ENCODE measurements around the gene LENEP. TPM values are rescaled to one million over a fixed set of nuclear protein-coding genes. Genes with fewer than 3 reads are reported as not detected.

Gene LENEP
- polyA plus RNA-seq, 1 experiment = not detected

DNA sequence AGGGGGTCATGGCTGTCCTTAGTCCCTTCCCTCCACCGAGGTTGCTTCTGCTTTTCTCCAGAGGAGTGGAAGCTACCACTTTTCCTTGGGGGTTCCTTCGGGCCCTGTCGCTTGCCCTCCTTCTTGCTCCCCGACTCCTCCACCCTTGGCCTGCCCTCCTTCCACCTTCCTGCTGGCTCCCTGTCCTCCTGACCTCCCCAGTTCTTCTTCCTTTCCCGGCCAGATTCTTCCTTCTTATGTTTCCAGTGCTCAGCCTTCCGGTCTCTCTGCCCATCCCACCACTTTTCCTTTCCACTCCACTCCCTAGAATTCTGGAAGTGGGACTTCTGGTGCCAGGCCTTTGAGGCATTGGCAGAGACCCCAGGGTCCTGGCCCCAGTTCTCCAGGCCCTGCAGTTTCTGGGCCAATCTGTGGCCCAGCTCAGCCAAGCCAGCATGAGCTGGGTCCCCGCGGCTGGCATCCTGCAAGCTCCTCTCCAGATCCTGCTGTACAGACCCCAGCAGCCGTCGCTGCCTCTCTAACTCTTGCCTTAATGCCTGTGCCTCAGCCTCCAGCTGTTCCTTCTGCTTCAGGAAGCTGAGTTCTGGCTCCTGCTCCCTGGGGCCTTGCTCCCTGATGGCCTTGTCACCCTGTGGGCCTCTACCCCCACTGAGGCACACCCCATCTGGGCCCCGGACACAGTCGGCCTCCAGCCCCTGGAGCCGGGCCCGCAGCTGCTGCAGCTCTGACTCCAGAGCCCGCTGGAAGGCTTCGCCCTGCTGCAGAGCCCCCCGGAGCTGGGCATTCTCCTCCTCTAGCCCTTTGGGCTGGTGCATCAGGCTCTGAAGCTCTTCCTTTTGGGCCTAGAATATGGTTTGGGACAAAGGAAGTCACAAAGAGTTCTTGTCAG lies 47.2 kb upstream of the LENEP start:
- no peak overlapping the region for H3K4me3 ChIP-seq (ENCODE audit: low read depth, low read length)
- TF ChIP-seq, protein P1, sequence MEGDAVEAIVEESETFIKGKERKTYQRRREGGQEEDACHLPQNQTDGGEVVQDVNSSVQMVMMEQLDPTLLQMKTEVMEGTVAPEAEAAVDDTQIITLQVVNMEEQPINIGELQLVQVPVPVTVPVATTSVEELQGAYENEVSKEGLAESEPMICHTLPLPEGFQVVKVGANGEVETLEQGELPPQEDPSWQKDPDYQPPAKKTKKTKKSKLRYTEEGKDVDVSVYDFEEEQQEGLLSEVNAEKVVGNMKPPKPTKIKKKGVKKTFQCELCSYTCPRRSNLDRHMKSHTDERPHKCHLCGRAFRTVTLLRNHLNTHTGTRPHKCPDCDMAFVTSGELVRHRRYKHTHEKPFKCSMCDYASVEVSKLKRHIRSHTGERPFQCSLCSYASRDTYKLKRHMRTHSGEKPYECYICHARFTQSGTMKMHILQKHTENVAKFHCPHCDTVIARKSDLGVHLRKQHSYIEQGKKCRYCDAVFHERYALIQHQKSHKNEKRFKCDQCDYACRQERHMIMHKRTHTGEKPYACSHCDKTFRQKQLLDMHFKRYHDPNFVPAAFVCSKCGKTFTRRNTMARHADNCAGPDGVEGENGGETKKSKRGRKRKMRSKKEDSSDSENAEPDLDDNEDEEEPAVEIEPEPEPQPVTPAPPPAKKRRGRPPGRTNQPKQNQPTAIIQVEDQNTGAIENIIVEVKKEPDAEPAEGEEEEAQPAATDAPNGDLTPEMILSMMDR (IDR thresholded peaks at IDR 0.05; ENCODE audit: insufficient read depth, low read depth, low read length) = no peak
- H3K27me3 ChIP-seq (ENCODE audit: control insufficient read depth, insufficient read depth, low read length) = no peaks in the 10 kb centered on the region
- CTCF ChIA-PET = interaction anchor here (1.0 to 1.7 kb wide), 3 partner anchors 50 to 387 kb away, joined by 3 to 8 read pairs (median 5); no protein-coding TSS in a partner anchor
- H3K36me3 ChIP-seq (ENCODE audit: control insufficient read depth, insufficient read depth, low read length) = peaks cover 12% of the 10 kb centered on the region
- POLR2A ChIA-PET = no interaction called here
- no peak for DNase-seq (ENCODE audit: low read depth)

DNA sequence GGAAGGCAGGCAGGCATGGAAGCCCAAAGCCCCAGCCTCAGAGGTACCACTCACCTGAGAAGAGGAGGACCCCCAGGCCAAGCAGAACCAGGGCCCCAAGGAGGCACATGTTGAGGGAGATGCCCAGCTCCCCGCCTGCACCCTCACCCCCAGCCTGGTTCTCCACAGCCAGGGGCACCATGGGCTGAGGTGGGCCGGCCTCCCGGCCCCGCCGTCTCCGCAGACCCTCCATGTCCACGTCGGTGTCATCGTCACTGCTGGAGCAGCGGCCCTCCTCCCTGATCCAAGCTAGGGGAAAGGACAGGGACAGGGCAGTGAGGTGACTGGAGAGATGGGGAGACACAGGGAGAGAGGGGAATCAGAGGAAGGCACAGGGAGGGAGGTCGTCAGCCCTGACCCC lies 45.3 kb upstream of the LENEP start:
- DNase-seq (ENCODE audit: low read depth) = no peak

DNA sequence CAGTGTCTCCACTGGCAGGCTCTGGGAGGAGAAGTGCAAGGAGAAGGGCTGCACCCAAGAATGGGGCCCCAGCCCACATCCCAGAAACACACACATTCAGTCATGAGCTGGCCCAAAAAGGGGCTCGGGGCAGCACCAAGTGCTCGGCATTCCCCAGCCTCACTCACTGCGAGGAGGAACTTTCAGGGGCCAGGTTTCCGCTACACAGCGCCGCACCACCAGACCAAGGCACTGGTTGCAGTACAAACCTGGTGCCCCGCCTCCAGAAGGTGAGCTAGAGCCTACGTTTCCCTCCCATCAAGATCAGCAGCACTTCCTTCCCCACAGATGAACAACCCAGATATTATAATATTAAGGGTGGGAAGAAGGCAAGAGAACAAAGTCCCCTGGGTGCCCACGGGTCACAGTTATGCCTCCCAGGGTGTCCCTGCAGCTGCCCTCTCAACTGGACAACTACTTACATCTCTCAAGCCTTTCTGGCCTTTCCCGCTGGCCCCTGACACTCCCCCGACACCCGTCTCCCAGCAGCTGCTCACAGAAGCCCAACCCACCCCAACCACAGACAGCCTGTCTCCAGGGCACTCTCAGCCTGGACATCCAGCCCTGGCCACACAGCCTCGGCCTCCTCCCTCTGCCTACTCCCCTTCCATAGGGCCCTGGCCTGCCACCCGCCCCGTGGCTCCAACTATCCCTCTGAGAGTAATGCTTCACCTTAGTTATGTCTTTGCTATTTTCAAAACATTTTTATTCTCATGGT lies 41.3 kb upstream of the LENEP start:
- H3K4me3 ChIP-seq (ENCODE audit: low read depth, low read length) = no peak overlapping the region
- ChIA-PET CTCF (interaction anchor here (0.9 to 5.8 kb wide), 7 partner anchors 9 to 133 kb away, joined by 3 to 36 read pairs (median 5); partner anchors contain the start of gene PYGO2), POLR2A (no interaction called here)
- no peak for DNase-seq (ENCODE audit: low read depth)
- TF ChIP-seq, protein P1 (IDR thresholded peaks at IDR 0.05; ENCODE audit: insufficient read depth, low read depth, low read length) = no peak
- no peaks in the 10 kb centered on the region for H3K27me3 ChIP-seq (ENCODE audit: control insufficient read depth, insufficient read depth, low read length)
- H3K36me3 ChIP-seq (ENCODE audit: control insufficient read depth, insufficient read depth, low read length) = peaks cover 9% of the 10 kb centered on the region

More for the DNA sequence above, 45.3 kb upstream of the LENEP start:
- peaks cover 13% of the 10 kb centered on the region for H3K36me3 ChIP-seq (ENCODE audit: control insufficient read depth, insufficient read depth, low read length)
- ChIA-PET CTCF (interaction anchor here (0.7 to 1.1 kb wide), 3 partner anchors 10 to 472 kb away, joined by 3 read pairs; no protein-coding TSS in a partner anchor), POLR2A (no interaction called here)
- TF ChIP-seq, protein P1 (IDR thresholded peaks at IDR 0.05; ENCODE audit: insufficient read depth, low read depth, low read length) = no peak
- H3K4me3 ChIP-seq (ENCODE audit: low read depth, low read length) = no peak overlapping the region
- H3K27me3 ChIP-seq (ENCODE audit: control insufficient read depth, insufficient read depth, low read length) = no peaks in the 10 kb centered on the region

DNA sequence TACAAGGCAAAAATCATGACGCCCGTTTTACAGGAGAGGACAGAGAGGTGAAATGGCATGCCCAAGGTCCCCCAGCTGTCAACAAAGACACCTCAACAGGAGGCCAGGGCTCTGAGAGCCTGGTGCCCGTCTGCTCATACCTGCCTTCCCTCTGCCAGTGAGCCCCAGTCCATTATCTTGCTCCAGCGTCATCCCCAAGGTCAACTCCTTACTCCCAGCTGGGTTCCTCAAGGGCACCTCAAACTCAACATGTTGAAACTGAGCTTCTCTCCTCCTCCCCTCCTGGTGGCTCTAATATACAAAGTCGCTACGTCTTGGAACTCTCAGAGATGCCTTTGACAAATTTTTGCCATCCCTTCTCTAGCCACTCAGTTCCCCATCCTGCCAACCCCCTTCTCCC lies 40.7 kb upstream of the LENEP start:
- ChIA-PET CTCF (interaction anchor here (1.0 to 5.8 kb wide), 5 partner anchors 46 to 132 kb away, joined by 3 to 36 read pairs (median 5); no protein-coding TSS in a partner anchor), POLR2A (no interaction called here)
- TF ChIP-seq, protein P1 (IDR thresholded peaks at IDR 0.05; ENCODE audit: insufficient read depth, low read depth, low read length) = no peak
- Histone ChIP-seq H3K27me3 (ENCODE audit: control insufficient read depth, insufficient read depth, low read length) (no peaks in the 10 kb centered on the region), H3K36me3 (ENCODE audit: control insufficient read depth, insufficient read depth, low read length) (peaks cover 5% of the 10 kb centered on the region), H3K4me3 (ENCODE audit: low read depth, low read length) (no peak overlapping the region)
- DNase-seq (ENCODE audit: low read depth) = no peak

DNA sequence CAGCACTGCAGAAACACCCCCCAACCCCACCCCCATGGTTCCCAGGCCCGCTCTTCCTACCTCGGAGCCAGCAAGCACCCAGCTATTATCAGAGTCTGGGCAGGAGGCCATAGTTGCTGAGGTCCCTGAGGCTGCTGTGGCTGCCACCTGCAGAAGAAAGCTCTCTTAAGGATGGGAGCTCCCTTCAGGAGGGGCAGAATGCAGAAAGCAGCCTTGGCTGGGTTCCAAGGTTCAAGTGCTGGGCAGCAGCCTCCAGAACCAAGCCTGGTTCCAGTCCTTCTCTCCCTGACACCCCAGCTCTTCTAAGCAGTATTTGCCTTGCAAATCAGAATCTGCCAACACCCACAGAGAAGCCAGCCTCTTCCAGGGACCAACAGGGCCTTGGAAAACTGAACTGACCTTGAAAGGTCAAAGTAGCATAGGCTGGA lies 39.8 kb upstream of the LENEP start:
- TF ChIP-seq, protein P1 (IDR thresholded peaks at IDR 0.05; ENCODE audit: insufficient read depth, low read depth, low read length) = no peak
- ChIA-PET POLR2A (no interaction called here), CTCF (interaction anchor here (2.7 to 5.8 kb wide), 3 partner anchors 17 to 64 kb away, joined by 9 to 36 read pairs (median 30); partner anchors contain the start of gene SHC1)
- H3K36me3 ChIP-seq (ENCODE audit: control insufficient read depth, insufficient read depth, low read length) = peaks cover 5% of the 10 kb centered on the region
- no peak for DNase-seq (ENCODE audit: low read depth)
- H3K27me3 ChIP-seq (ENCODE audit: control insufficient read depth, insufficient read depth, low read length) = no peaks in the 10 kb centered on the region
- no peak overlapping the region for H3K4me3 ChIP-seq (ENCODE audit: low read depth, low read length)
